ENCODE measurements around the gene CTDSP1.

The CTDSP1 gene

DNA sequence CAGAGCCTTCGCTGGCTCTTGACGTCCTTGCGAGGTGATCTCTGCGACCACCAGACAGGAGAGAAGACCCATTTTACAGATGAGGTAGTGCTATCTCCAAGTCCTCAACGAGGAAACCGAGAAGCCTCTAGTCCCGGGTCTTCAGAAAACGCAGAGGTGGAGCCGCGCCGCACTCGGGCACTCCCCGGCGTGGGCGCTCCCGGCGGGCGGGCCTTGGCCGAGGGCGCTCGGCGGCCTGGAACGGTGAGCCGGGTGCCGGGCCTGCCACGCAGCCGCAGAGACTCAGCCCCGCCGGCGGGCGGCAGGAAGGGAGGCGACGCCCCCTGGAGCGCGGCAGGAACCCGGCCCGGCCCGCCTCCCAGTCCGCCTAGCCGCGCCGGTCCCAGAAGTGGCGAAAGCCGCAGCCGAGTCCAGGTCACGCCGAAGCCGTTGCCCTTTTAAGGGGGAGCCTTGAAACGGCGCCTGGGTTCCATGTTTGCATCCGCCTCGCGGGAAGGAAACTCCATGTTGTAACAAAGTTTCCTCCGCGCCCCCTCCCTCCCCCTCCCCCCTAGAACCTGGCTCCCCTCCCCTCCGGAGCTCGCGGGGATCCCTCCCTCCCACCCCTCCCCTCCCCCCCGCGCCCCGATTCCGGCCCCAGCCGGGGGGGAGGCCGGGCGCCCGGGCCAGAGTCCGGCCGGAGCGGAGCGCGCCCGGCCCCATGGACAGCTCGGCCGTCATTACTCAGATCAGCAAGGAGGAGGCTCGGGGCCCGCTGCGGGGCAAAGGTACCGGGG lies at the start of gene CTDSP1:
TSS of gene CTDSP1 (plus strand) at position 478 of the 776 bp plus-strand sequence. CDS start at position 701, 223 bp downstream.
- DNase-seq (ENCODE audit: low read depth in 3 of 3) = peak; percentile 79 to 88 (median 81)

- no peak for DNase-seq (ENCODE audit: low read depth in 3 of 3)
Measured at GRCh38 chr2:218354045-218354444, 45.6 kb upstream of the CTDSP1 start.

- no peak for DNase-seq (ENCODE audit: low read depth in 3 of 3)
Measured at GRCh38 chr2:218354850-218355443, 44.7 kb upstream of the CTDSP1 start.

DNA sequence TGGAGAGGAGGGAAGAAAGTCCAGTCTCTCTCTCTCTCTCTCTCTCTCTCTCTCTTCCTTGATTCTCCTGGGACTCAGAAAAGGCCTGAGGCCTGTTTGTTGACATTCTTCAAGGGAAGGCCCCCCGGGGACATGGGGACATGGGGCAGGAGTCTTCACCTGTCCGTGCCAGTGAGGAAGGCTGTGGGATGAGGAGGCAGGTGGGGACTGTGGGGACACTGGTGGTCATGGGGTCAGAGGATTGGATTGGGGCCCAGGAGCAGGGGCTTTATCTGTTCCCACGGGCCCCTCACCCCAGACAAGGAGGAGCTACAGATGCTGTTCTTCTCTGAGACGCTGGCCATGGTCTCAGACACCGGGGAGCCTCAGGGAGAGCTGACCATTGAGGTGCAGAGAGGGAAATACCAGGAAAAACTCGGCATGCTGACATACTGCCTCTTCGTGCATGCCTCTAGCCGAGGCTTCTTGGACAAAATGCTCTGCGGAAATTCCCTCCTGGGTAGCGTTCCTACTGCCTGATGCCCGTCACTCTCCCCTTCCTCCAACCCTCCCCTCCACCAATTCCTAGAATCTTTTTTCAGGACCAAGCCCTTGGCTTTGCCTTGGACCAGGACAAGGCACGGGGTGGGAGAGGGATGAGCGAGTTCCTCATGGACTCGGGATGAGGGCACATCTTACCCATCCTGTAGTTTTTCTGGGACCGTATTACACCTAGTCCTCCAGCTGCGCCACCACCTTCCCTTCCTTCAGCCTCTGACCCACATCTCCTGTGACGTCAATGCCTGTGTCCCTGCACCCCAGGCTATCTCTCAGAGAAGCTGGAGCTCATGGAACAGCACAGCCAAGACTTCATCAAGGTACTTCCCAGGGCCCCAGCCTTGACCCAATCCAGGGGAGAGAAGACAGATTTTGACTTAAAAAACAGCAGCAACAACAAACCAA lies 42.2 kb upstream of the CTDSP1 start:
- no peak for DNase-seq (ENCODE audit: low read depth in 3 of 3)

- DNase-seq (ENCODE audit: low read depth in 3 of 3) = no peak
Measured at GRCh38 chr2:218360453-218360852, 39.2 kb upstream of the CTDSP1 start.

GRCh38 chr2:218362606-218363005 lies 37.1 kb upstream of the CTDSP1 start:
- no peak for DNase-seq (ENCODE audit: low read depth in 3 of 3)

- DNase-seq (ENCODE audit: low read depth in 3 of 3) = no peak
Measured at GRCh38 chr2:218363736-218364135, 35.9 kb upstream of the CTDSP1 start.

GRCh38 chr2:218364196-218364595 lies 35.5 kb upstream of the CTDSP1 start:
- DNase-seq (ENCODE audit: low read depth in 3 of 3) = no peak

- DNase-seq (ENCODE audit: low read depth in 3 of 3) = no peak
Measured at GRCh38 chr2:218366621-218367414, 32.9 kb upstream of the CTDSP1 start.

- DNase-seq (ENCODE audit: low read depth in 3 of 3) = peak; percentile 37 to 60 (median 41)
Measured at GRCh38 chr2:218367415-218368149, 32.1 kb upstream of the CTDSP1 start.

GRCh38 chr2:218368150-218368528 lies 31.5 kb upstream of the CTDSP1 start:
- no peak for DNase-seq (ENCODE audit: low read depth in 3 of 3)

- no peak for DNase-seq (ENCODE audit: low read depth in 3 of 3)
Measured at GRCh38 chr2:218368621-218369153, 31.0 kb upstream of the CTDSP1 start.

DNA sequence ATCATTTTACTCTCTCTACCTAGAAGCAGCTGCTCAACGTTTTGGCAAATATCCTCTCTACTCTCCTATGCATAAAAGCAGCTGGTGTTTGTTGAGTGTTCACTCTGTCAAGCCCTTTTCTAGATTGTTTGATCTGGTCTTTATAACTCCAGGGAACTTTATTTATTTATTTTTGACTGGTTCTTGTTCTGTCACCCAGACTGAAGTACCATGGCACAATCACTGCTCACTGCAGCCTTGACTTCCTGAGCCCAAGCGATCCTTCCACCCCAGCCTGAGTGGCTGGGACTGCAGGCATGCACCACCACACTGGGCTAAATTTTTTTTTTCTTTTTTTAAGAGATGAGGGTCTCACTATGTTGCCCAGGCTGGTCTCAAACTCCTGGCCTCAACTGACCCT lies 30.3 kb upstream of the CTDSP1 start:
- no peak for DNase-seq (ENCODE audit: low read depth in 3 of 3)

DNA sequence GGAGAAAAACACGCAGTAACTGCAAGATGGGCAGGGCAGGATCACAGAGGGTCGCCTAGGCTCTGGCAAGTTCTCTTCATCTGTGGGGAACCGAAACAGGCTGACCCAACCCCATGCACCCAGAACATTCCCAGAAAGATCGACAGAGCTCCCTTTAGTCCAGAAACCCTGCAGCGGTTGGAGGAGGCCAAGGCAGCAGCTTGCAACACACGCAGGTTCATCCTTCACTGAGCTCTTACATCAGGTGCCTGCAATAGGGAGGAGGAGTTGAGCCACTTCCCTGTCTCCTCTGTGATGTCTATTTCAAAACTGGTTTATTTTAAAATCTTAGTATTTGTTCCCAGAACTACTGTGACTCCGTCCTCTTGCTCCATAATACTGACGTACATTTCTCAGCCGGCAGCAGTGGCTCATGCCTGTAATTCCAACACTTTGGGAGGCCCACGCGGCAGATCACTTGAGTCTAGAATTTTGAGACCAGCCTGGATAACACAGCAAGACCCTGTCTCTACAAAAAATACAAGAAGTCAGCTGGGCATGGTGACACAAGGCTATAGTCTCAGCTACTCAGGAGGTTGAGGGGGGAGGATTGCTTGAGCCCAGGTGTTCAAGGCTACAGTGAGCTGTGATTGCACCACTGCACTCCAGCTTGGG lies 29.1 kb upstream of the CTDSP1 start:
- no peak for DNase-seq (ENCODE audit: low read depth in 3 of 3)

- no peak for DNase-seq (ENCODE audit: low read depth in 3 of 3)
Measured at GRCh38 chr2:218371983-218372350, 27.7 kb upstream of the CTDSP1 start.

DNA sequence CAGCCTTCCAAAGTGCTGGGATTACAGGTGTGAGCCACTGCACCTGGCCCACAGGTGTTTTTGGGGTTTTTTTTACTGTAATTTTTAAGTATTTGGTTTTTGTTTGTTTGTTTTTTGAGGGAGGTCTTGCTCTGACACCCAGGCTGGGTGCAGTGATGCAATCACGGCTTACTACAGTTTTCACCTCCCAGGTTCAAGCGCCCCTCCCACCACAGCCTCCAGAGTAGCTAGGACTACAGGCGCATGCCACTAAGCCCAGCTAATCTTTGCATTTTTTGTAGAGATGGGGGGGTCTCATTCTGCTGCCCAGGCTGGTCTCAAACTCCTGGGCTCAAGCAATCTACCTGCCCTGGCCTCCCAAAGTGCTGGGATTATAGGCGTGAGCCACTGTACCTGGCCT lies 24.9 kb upstream of the CTDSP1 start:
- no peak for DNase-seq (ENCODE audit: low read depth in 3 of 3)

DNA sequence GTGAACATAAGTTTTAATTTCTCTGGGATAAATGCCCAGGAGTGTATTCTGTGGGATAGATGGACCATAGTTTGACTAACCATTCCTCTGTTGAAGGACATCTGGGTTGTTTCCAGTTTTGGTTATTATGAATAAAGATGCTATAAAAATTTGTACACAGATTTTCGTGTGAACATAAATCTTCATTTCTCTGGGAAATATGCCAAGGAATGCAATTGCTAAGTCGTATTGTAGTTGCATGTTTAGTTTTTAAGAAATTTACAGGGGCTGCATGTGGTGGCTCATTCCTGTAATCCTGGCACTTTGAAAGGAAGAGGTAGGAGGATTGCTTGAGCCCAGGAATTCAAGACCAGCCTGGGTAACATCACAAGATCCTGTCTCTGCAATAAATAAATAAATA lies 24.5 kb upstream of the CTDSP1 start:
- no peak for DNase-seq (ENCODE audit: low read depth in 3 of 3)

GRCh38 chr2:218378053-218378452 lies 21.6 kb upstream of the CTDSP1 start:
- DNase-seq (ENCODE audit: low read depth in 3 of 3) = no peak

DNA sequence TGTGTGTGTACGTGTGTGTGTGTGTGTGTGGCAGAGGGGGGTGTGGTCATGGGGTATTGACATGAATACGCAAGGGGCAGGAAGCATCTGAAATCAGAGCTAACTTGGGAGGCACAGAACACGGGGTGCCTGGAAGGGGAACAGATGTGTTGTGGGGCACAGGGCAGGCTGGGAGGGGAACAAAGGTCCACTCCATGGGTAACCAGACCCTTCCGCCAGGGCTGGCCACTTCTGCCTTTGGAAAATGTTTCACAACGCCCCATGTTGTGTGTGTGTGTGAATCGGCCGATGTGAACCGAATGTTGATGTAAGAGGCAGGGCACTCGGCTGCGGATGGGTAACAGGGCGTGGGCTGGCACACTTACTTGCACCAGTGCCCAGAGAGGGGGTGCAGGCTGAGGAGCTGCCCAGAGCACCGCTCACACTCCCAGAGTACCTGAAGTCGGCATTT lies 17.7 kb upstream of the CTDSP1 start, which contains the start of gene SLC11A1:
TSS of gene SLC11A1 (plus strand) at position 358 of the 451 bp plus-strand sequence. CDS start 96 bp downstream, outside the sequence.
- DNase-seq (ENCODE audit: low read depth in 3 of 3) = no peak

DNA sequence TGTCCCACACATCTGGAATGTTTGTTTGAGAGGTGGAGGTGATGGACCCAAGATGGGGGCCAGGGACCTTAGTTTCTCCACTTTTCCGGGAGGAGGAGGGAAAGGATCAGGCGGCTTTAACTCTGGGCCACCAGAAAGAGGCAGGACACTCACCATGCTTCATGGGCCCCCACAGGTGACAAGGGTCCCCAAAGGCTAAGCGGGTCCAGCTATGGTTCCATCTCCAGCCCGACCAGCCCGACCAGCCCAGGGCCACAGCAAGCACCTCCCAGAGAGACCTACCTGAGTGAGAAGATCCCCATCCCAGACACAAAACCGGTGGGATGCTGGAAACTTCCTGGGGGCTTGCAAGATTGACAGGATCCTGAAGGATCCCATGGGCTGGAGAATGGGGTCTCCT lies 16.9 kb upstream of the CTDSP1 start:
- DNase-seq (ENCODE audit: low read depth in 3 of 3) = no peak

Measured in stimulated activated CD4-positive, alpha-beta T cell treated with anti-CD3 and anti-CD28 coated beads, TNF-alpha, amount 100 ng/mL, for 48 hours (primary cell).